ENCODE data around the gene MCC.
A peak's percentile ranks its signal among the peaks of the same experiment; 100 is the strongest.

The MCC gene

DNA sequence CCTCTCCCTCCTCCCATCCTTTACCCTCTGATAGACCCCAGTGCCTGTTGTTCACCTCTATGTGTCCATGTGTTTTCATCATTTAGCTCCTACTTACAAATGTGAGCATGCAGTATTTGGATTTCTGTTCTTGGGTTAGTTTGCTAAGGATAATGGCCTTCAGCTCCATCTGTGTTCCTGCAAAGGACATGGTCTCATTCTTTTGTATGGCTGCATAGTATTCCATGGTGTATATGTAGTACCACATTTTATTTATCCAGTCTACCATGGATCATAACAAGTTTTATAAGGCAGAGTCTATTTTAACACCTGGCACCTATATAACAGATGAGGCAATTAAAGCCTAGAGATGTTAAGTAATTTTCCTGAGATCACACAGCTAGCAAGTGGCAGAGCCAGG, 32.6 kb upstream of the MCC start:
- no peak overlapping the region for H3K4me3 ChIP-seq (ENCODE audit: low read length)
- TF ChIP-seq, protein P1, sequence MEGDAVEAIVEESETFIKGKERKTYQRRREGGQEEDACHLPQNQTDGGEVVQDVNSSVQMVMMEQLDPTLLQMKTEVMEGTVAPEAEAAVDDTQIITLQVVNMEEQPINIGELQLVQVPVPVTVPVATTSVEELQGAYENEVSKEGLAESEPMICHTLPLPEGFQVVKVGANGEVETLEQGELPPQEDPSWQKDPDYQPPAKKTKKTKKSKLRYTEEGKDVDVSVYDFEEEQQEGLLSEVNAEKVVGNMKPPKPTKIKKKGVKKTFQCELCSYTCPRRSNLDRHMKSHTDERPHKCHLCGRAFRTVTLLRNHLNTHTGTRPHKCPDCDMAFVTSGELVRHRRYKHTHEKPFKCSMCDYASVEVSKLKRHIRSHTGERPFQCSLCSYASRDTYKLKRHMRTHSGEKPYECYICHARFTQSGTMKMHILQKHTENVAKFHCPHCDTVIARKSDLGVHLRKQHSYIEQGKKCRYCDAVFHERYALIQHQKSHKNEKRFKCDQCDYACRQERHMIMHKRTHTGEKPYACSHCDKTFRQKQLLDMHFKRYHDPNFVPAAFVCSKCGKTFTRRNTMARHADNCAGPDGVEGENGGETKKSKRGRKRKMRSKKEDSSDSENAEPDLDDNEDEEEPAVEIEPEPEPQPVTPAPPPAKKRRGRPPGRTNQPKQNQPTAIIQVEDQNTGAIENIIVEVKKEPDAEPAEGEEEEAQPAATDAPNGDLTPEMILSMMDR (conservative IDR thresholded peaks at IDR 0.05; ENCODE audit: low read depth, low read length), result no peak
- DNase-seq (ENCODE audit: low read depth), result no peak

DNA sequence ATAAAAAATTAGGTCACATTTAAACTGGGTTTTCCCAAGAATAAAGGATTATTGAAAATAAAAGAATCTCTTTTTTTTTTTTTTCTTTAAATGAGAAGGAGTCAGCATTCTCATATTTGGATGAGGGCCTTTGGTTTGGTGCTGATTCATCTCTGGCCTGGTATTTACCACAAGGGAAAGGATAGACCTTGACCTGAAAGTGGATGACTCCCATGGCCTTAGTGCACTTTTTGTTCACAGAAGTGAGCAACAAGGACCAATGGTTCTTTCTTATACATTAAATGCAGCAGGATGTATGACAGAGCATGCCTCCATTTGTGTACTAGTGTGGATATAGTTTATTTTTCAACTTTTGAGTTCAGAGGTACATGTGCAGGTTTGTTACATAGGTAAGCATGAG, 32.2 kb upstream of the MCC start:
- TF ChIP-seq, protein P1 (conservative IDR thresholded peaks at IDR 0.05; ENCODE audit: low read depth, low read length), result no peak
- H3K4me3 ChIP-seq (ENCODE audit: low read length), result no peak overlapping the region
- DNase-seq (ENCODE audit: low read depth), result no peak

GRCh38 chr5:113519412-113519811, 31.2 kb upstream of the MCC start:
- DNase-seq (ENCODE audit: low read depth), result no peak
- H3K4me3 ChIP-seq (ENCODE audit: low read length), result no peak overlapping the region
- TF ChIP-seq, protein P1 (conservative IDR thresholded peaks at IDR 0.05; ENCODE audit: low read depth, low read length), result no peak

GRCh38 chr5:113518884-113519283, 30.6 kb upstream of the MCC start:
- DNase-seq (ENCODE audit: low read depth), result no peak
- no peak overlapping the region for H3K4me3 ChIP-seq (ENCODE audit: low read length)
- TF ChIP-seq, protein P1 (conservative IDR thresholded peaks at IDR 0.05; ENCODE audit: low read depth, low read length), result no peak

DNA sequence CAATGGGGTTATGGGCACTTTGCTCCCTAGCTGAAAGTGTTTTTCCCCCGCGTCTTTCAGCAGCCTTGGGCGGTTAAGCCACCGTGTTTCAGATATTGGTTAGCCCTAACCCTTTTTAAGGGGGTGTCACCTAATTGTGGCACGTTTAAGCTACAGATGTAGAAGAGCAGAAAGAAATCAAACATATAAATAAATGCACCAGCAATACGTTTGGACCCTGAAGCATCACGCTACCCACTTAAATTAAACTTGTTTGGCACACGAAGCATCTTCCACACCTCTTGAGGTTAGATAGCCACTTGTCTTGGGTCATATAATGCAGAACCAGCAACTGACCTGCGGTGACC, 26.0 kb upstream of the MCC start:
- no peak for DNase-seq (ENCODE audit: low read depth)
- TF ChIP-seq, protein P1 (conservative IDR thresholded peaks at IDR 0.05; ENCODE audit: low read depth, low read length), result no peak
- peak overlapping the region; percentile 80 for H3K4me3 ChIP-seq (ENCODE audit: low read length)

DNA sequence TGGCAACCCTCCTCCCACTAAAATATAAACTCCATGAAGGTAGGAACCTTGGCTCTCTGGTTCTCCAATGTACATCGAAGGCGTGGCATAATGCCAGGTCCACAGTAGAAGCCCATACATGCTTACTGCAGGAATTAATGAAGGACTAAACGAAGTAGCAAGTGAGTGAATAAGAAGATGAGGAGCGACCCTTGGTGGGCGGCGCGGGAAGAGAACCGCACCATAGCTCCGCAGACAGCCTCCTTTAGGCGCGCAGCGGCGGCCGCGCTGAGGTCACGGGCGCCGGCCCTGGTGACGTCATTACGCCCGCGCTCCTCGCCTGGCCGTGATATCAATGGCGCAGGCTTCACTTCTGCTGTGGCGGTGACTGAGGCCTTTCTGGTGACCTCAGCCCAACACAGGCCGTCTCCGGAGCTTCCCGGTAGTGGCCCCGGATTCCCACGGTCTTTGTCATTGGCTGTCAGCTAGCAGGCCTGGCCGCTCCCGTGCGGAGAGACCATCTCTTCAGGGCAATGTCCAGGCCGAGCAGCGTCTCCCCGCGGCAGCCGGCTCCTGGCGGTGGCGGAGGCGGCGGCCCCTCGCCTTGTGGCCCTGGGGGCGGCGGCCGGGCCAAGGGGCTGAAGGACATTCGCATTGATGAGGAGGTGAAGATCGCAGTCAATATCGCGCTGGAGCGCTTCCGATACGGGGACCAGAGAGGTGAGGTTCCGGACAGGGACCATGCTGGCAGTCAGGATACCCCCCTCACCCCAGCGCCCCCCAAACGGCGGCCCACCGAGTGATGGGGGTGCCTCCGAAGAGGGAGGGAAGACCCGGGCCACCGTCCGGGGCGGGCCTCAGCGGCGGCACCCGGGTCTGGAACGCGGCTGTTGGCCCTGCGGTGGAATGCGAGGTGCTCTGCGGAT, 25.4 kb upstream of the MCC start, which contains the start of gene YTHDC2:
Gene YTHDC2 (plus strand): TSS at position 311 of the 905 bp plus-strand sequence. CDS start 202 bp downstream, at position 513.
- H3K4me3 ChIP-seq (ENCODE audit: low read length), result peak within 1 kb of the TSS; percentile 80
- TF ChIP-seq, protein P1 (conservative IDR thresholded peaks at IDR 0.05; ENCODE audit: low read depth, low read length), result peak; percentile 33
- peak; percentile 37 for DNase-seq (ENCODE audit: low read depth)

DNA sequence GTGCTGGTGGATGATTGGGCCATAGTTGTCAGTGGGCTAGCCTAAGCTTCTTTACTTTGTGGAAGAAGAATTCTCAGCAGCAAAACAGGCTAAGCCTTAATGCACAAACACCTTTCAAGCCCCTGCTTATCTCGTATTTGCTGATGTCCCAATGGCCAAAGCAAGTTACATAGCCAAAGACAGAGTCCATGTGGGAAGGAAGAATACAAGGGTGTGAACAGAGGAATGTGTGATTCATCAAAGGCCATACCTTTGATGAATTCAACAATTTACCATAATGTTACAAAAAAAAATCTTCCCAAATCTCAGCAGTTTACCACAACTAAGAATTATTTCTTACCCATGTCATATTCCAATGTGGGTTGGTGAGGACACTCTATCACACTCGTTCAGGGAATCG, 24.1 kb upstream of the MCC start:
- TF ChIP-seq, protein P1 (conservative IDR thresholded peaks at IDR 0.05; ENCODE audit: low read depth, low read length), result no peak
- no peak for DNase-seq (ENCODE audit: low read depth)
- no peak overlapping the region for H3K4me3 ChIP-seq (ENCODE audit: low read length)
